ENCODE data around the gene NRBP1. TPM values are rescaled to one million over a fixed set of nuclear protein-coding genes. Genes with fewer than 3 reads are reported as not detected.

The NRBP1 gene
- total and polyA plus RNA-seq, 9 of the 15 experiments (the other 6 are each of a cell fraction or from before 2014, with no cell fraction given), result 2.9 to 84.5 (median 36.9) TPM

- peaks cover 14 to 18% of the 10 kb centered on the region in 2 experiments; a peak in 4 of 5 replicates for H3K4me1 ChIP-seq (replicated peaks in 1 of 2; ENCODE audit: control insufficient read depth in 2 of 2, insufficient read depth in 2 of 2, low read length in 2 of 2)
- no peak overlapping the region for H2AFZ ChIP-seq (ENCODE audit: low read depth, low read length)
- no peaks in the 10 kb centered on the region for H3K9me3 ChIP-seq (replicated peaks; ENCODE audit: control insufficient read depth, insufficient read depth, low read depth, low read length)
- peaks cover 40% of the 10 kb centered on the region for H3K79me2 ChIP-seq (ENCODE audit: control insufficient read depth, insufficient read depth, low read length)
- ChIA-PET CTCF (ENCODE audit: low intra/inter-chr PET ratio) (no interaction called here), POLR2A (interaction anchor here (3.5 to 5.5 kb wide), 3 partner anchors 8 to 22 kb away, joined by 10 to 58 read pairs (median 46); partner anchors contain the start of gene PPM1G)
- no peaks in the 10 kb centered on the region for H3K9me1 ChIP-seq (ENCODE audit: control insufficient read depth, insufficient read depth, low read length)
- no peak overlapping the region for H3K4me3 ChIP-seq
- no TSS peak for BruUV-seq (replicated peaks)
- in situ Hi-C loops (cut with MboI) (no loop called here), intact Hi-C loops (cut with micrococcal nuclease) (no loop called here)
- ATAC-seq, result no peak
- FAIRE-seq, result peak; percentile 23
- H4K20me1 ChIP-seq (replicated peaks; ENCODE audit: control insufficient read depth, insufficient read depth, low read length), result no peaks in the 10 kb centered on the region; the same call in 1 of the 2 replicates
- H3K27me3 ChIP-seq (ENCODE audit: control insufficient read depth in 2 of 2, insufficient read depth in 2 of 2, low read length in 2 of 2), result no peaks in the 10 kb centered on the region
- no peak overlapping the region for H3K4me2 ChIP-seq (ENCODE audit: insufficient read depth, low read length)
- H3K9ac ChIP-seq (ENCODE audit: insufficient read depth in 1 of 2, low read depth in 2 of 2, low read length in 2 of 2), result no peak overlapping the region
- H3K36me3 ChIP-seq (ENCODE audit: control insufficient read depth, insufficient read depth, low read length), result peaks cover 47% of the 10 kb centered on the region
- no peak overlapping the region for H3K27ac ChIP-seq (ENCODE audit: extremely low read depth, low read depth, low read length)
- no peak for DNase-seq (ENCODE audit: extremely low read depth in 1 of 4, low spot score in 3 of 4)
- TF ChIP-seq ATF7 (IDR thresholded peaks at IDR 0.05) (peak; percentile 79; the same call in 1 of the 2 replicates), CEBPG (CRISPR knock-in tag; IDR thresholded peaks at IDR 0.05) (no peak), CEBPG (tag; conservative IDR thresholded peaks at IDR 0.05 in 1 of 2, IDR thresholded peaks at IDR 0.05 in 1 of 2) (peak in 1 of 2 experiments; percentile 59; a peak in 1 of 4 replicates), MEIS2 (IDR thresholded peaks at IDR 0.05; ENCODE audit: partially characterized antibody) (peak; percentile 48), ZNF586 (CRISPR knock-in tag; conservative IDR thresholded peaks at IDR 0.05) (no peak), ZNF134 (CRISPR knock-in tag; conservative IDR thresholded peaks at IDR 0.05) (no peak), BHLHE40 (IDR thresholded peaks at IDR 0.05; ENCODE audit: low read length) (peak; percentile 15; the same call in 1 of the 2 replicates), NCOR1 (IDR thresholded peaks at IDR 0.05) (no peak), JUN (IDR thresholded peaks at IDR 0.05; ENCODE audit: borderline replicate concordance, low read depth, low read length) (peak; percentile 87), JUN (CRISPR knock-in tag; IDR thresholded peaks at IDR 0.05; ENCODE audit: borderline replicate concordance) (no peak), CC2D1A (IDR thresholded peaks at IDR 0.05) (no peak), ZNF445 (CRISPR knock-in tag; IDR thresholded peaks at IDR 0.05; ENCODE audit: low read depth) (no peak), PKNOX1 (IDR thresholded peaks at IDR 0.05) (peak; percentile 62), MCM5 (IDR thresholded peaks at IDR 0.05; ENCODE audit: low read depth) (no peak), BRF1 (IDR thresholded peaks at IDR 0.05; ENCODE audit: borderline replicate concordance, extremely low read depth, insufficient read length) (no peak)
- TF ChIP-seq, protein P1, sequence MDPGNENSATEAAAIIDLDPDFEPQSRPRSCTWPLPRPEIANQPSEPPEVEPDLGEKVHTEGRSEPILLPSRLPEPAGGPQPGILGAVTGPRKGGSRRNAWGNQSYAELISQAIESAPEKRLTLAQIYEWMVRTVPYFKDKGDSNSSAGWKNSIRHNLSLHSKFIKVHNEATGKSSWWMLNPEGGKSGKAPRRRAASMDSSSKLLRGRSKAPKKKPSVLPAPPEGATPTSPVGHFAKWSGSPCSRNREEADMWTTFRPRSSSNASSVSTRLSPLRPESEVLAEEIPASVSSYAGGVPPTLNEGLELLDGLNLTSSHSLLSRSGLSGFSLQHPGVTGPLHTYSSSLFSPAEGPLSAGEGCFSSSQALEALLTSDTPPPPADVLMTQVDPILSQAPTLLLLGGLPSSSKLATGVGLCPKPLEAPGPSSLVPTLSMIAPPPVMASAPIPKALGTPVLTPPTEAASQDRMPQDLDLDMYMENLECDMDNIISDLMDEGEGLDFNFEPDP (CRISPR knock-in tag; IDR thresholded peaks at IDR 0.05), result no peak
- TF ChIP-seq, protein P2, sequence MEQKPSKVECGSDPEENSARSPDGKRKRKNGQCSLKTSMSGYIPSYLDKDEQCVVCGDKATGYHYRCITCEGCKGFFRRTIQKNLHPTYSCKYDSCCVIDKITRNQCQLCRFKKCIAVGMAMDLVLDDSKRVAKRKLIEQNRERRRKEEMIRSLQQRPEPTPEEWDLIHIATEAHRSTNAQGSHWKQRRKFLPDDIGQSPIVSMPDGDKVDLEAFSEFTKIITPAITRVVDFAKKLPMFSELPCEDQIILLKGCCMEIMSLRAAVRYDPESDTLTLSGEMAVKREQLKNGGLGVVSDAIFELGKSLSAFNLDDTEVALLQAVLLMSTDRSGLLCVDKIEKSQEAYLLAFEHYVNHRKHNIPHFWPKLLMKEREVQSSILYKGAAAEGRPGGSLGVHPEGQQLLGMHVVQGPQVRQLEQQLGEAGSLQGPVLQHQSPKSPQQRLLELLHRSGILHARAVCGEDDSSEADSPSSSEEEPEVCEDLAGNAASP (IDR thresholded peaks at IDR 0.05), result no peak
- TF ChIP-seq, protein P3, sequence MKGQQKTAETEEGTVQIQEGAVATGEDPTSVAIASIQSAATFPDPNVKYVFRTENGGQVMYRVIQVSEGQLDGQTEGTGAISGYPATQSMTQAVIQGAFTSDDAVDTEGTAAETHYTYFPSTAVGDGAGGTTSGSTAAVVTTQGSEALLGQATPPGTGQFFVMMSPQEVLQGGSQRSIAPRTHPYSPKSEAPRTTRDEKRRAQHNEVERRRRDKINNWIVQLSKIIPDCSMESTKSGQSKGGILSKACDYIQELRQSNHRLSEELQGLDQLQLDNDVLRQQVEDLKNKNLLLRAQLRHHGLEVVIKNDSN (CRISPR knock-in tag; IDR thresholded peaks at IDR 0.05), result peak; percentile 65
- TF ChIP-seq, protein P4, sequence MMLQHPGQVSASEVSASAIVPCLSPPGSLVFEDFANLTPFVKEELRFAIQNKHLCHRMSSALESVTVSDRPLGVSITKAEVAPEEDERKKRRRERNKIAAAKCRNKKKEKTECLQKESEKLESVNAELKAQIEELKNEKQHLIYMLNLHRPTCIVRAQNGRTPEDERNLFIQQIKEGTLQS (IDR thresholded peaks at IDR 0.05), result peak; percentile 95
- TF ChIP-seq, protein P4 (CRISPR knock-in tag; conservative IDR thresholded peaks at IDR 0.05), result no peak
Observed at GRCh38 chr2:27431395-27431794, 3.0 kb downstream of the NRBP1 start.

Measured in K562 (cell line).